Upper lobe of right lung (tissue), 1 donor: ENCODE data around the gene FASTKD1. TPM values are rescaled to one million over a fixed set of nuclear protein-coding genes. Genes with fewer than 3 reads are reported as not detected.
"Not testable (repeated sequence)": the region's sequence is repeated elsewhere in the genome, so short reads cannot be mapped to it uniquely, and the experiment has no call there.

Source experiments
- ATAC-seq: fragments of 200-7000 bp; cut with Tn5 transposase; one replicate; pipeline ENCODE4 v1.9.1; 2020; ENCODE audit warnings: mild to moderate bottlenecking, moderate library complexity
- DNase-seq: peaks from one replicate; pipeline ENCODE4 v3.0.0-alpha.2; 2020
- H3K27ac ChIP-seq: fragments of 200-600 bp; one replicate; pipeline ENCODE4 v1.8.0; 2022
- H3K27me3 ChIP-seq: fragments of 200-600 bp; one replicate; pipeline ENCODE4 v1.8.0; 2022; ENCODE audit warnings: mild to moderate bottlenecking
- H3K36me3 ChIP-seq: fragments of 200-600 bp; one replicate; pipeline ENCODE4 v1.8.0; 2022
- H3K4me1 ChIP-seq: fragments of 200-600 bp; one replicate; pipeline ENCODE4 v1.8.0; 2022
- H3K4me3 ChIP-seq: fragments of 200-600 bp; one replicate; pipeline ENCODE4 v1.8.0; 2022; ENCODE audit warnings: mild to moderate bottlenecking
- H3K9me3 ChIP-seq: fragments of 200-600 bp; one replicate; pipeline ENCODE4 v1.8.0; 2022
- CTCF ChIP-seq: fragments of 200-600 bp; IDR thresholded peaks from one replicate; pipeline ENCODE4 v1.8.0; 2022; ENCODE audit warnings: antibody characterized with exemption
- intact Hi-C: fragments of 100-400 bp; cut with DNase I; formaldehyde crosslinking; loops from one replicate; pipeline ENCODE4 v1.11.0; 2022
- total RNA-seq: library from RNA; stranded (reverse); fragmentation: NEBNext Ultra II Directional; extraction: Animal tissue kit (Norgen Biotek cat#: 25700); gene quantifications from one replicate; pipeline ENCODE4 v1.2.1, GENCODE V29; 2021
- donor health status: DM: no; HTN: yes; CAD: no; lungs with severe emphysema.

The FASTKD1 gene
- total RNA-seq, 1 donor from 2014 or later, result 31.2 TPM

DNA sequence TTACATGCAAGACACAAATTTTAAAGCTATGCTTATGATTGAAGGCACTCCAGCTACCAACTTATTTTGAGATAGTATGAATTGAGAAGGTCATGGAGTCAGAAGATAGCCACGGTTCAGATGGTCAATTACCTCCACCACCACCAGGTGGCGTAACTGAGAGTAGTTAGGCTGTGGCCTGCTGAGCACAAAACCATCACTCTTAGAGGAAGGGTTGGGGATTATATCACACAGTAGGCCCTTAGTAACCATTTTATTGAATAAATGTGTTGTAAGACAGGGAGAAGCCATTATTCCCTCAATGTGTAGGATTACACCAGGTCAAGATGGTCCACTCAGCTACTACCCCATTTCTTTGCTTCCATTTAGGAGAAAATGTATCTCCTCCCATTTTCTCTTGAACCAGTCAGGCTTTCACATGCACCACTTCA is 45.4 kb downstream of the FASTKD1 start:
- H3K27me3 ChIP-seq, result no peaks in the 10 kb centered on the region
- H3K27ac ChIP-seq, result no peak overlapping the region
- ATAC-seq (peak; percentile 97), DNase-seq (no peak)
- intact Hi-C loops, result no loop called here
- no peaks in the 10 kb centered on the region for H3K4me1 ChIP-seq
- H3K9me3 ChIP-seq, result no peaks in the 10 kb centered on the region
- H3K4me3 ChIP-seq, result no peak overlapping the region
- H3K36me3 ChIP-seq, result peaks cover 35% of the 10 kb centered on the region
- peak; percentile 91 for TF ChIP-seq CTCF

DNA sequence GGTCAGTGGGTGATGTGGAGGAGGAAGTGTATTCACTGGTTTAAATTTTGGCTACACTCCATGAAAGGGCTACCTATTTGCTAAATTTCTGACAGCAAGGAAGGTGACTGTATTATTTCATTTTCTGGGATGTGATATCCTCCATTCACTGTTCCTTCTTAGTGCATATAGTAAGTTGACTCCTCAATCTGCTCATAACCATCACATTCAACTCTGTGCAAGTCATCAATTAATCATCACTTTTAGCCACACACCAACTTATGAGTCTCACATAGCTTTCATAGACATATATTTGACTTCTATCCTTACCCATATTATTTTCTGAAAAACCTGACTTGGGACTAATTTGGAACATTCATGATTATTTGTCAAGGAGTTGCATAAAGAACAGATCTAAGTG is 47.2 kb downstream of the FASTKD1 start:
- ATAC-seq (no peak), DNase-seq (no peak)
- H3K9me3 ChIP-seq, result no peaks in the 10 kb centered on the region
- TF ChIP-seq CTCF, result no peak
- no peaks in the 10 kb centered on the region for H3K27me3 ChIP-seq
- no peaks in the 10 kb centered on the region for H3K4me1 ChIP-seq
- intact Hi-C loops, result no loop called here
- peaks cover 29% of the 10 kb centered on the region for H3K36me3 ChIP-seq
- H3K4me3 ChIP-seq, result no peak overlapping the region
- H3K27ac ChIP-seq, result no peak overlapping the region

- H3K9me3 ChIP-seq, result no peaks in the 10 kb centered on the region
- H3K36me3 ChIP-seq, result peaks cover 21% of the 10 kb centered on the region
- intact Hi-C loops, result no loop called here
- H3K27ac ChIP-seq, result no peak overlapping the region
- H3K4me3 ChIP-seq, result no peak overlapping the region
- H3K27me3 ChIP-seq, result no peaks in the 10 kb centered on the region
- no peaks in the 10 kb centered on the region for H3K4me1 ChIP-seq
- no peak for TF ChIP-seq CTCF
- DNase-seq (no peak), ATAC-seq (no peak)
Observed at GRCh38 chr2:169525434-169525833, 48.2 kb downstream of the FASTKD1 start.

DNA sequence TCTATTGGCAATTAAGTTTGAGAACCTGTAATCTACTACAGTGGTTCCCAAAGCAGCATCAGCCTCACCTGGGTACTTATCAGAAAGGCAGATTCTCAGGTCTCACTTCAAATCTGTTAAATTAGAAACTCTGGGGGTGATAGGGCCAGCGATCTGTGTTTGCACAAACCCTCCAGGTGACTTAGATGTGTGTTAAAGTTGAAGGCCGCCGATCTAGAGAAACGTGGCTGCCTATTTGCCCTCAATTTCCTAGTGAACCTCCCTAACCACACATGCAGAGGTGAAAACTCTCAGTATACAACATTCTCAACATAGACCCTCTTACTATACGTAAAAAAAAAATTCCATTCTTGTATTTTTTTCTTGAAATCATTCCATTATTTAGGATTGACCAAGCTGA is 50.0 kb downstream of the FASTKD1 start:
- Histone ChIP-seq H3K4me1 (no peaks in the 10 kb centered on the region), H3K36me3 (peaks cover 4% of the 10 kb centered on the region), H3K27ac (no peak overlapping the region), H3K9me3 (no peaks in the 10 kb centered on the region), H3K27me3 (no peaks in the 10 kb centered on the region), H3K4me3 (no peak overlapping the region)
- no peak for ATAC-seq
- DNase-seq, result no peak
- TF ChIP-seq CTCF, result no peak
- intact Hi-C loops, result no loop called here

DNA sequence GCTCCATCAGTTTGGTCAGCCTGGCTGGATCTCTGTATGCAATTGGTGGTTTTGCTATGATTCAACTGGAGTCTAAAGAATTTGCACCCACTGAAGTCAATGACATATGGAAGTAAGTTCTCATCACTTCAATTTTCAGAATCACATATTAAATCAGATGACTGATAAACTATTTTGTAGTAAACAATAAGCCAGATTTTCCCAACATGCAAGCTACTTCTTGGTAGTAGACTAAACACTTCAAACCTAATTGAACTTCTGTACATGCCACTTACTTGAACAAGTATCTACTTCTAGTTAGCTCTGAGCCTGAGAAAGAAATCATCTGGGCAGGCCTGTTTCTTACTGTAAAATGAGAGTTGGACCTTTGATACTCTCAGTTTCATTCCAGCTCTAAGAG is 52.8 kb downstream of the FASTKD1 start:
- H3K36me3 ChIP-seq, result peaks cover 4% of the 10 kb centered on the region
- H3K9me3 ChIP-seq, result no peaks in the 10 kb centered on the region
- intact Hi-C loops, result no loop called here
- no peaks in the 10 kb centered on the region for H3K4me1 ChIP-seq
- H3K4me3 ChIP-seq, result no peak overlapping the region
- no peaks in the 10 kb centered on the region for H3K27me3 ChIP-seq
- TF ChIP-seq CTCF, result no peak
- ATAC-seq (no peak), DNase-seq (no peak)
- H3K27ac ChIP-seq, result no peak overlapping the region

DNA sequence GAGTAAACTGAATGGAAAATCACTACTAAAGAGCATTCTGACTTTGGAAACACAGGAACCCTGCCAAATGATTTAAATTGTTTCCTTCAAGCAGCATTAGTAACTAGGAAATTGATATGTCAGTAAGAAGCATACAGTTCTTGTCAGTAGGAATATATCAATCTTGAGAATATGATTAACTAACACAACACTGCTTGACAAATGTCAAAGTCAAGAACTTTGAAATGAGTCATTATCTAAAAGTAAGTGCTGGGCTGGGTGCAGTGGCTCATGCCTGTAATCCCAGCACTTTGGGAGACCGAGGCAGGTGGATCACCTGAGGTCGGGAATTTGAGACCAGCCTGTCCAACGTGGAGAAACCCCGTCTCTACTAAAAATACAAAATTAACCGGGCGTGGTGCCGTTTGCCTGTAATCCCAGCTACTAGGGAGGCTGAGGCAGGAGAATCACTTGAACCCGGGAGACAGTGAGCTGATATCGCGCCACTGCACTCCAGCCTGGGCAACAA is 57.1 kb downstream of the FASTKD1 start:
- H3K27me3 ChIP-seq, H3K27ac ChIP-seq, ATAC-seq, H3K9me3 ChIP-seq, H3K4me3 ChIP-seq, DNase-seq, intact Hi-C loops, H3K36me3 ChIP-seq, H3K4me1 ChIP-seq: not testable (repeated sequence)

- H3K9me3 ChIP-seq, H3K27ac ChIP-seq, H3K4me1 ChIP-seq, ATAC-seq, H3K36me3 ChIP-seq, DNase-seq, H3K27me3 ChIP-seq, intact Hi-C loops, H3K4me3 ChIP-seq: not testable (repeated sequence)
Observed at GRCh38 chr2:169514758-169515157, 58.9 kb downstream of the FASTKD1 start.
